ENCODE data around the gene VPS13D. TPM values are rescaled to one million over a fixed set of nuclear protein-coding genes. Genes with fewer than 3 reads are reported as not detected.

VPS13D gene
- polyA plus RNA-seq, 1 donor: 17.2 TPM

- DNase-seq (ENCODE audit: low read depth): no peak
Observed at GRCh38 chr1:12486401-12487005, 256.7 kb downstream of the VPS13D start.

- DNase-seq (ENCODE audit: low read depth): no peak
Observed at GRCh38 chr1:12487520-12487919, 257.7 kb downstream of the VPS13D start.

- DNase-seq (ENCODE audit: low read depth): no peak
Observed at GRCh38 chr1:12488666-12489354, 259.0 kb downstream of the VPS13D start.

GRCh38 chr1:12490532-12491142 lies 260.8 kb downstream of the VPS13D start:
- DNase-seq (ENCODE audit: low read depth): no peak

GRCh38 chr1:12491656-12492055 lies 261.8 kb downstream of the VPS13D start:
- no peak for DNase-seq (ENCODE audit: low read depth)

GRCh38 chr1:12495725-12496124 lies 265.9 kb downstream of the VPS13D start:
- DNase-seq (ENCODE audit: low read depth): no peak

- no peak for DNase-seq (ENCODE audit: low read depth)
Observed at GRCh38 chr1:12496154-12496961, 266.5 kb downstream of the VPS13D start.

- no peak for DNase-seq (ENCODE audit: low read depth)
Observed at GRCh38 chr1:12499539-12500240, 269.9 kb downstream of the VPS13D start.

- DNase-seq (ENCODE audit: low read depth): no peak
Observed at GRCh38 chr1:12501661-12502060, 271.8 kb downstream of the VPS13D start.

GRCh38 chr1:12502336-12503109 lies 272.7 kb downstream of the VPS13D start:
- no peak for DNase-seq (ENCODE audit: low read depth)

GRCh38 chr1:12503709-12504108 lies 273.9 kb downstream of the VPS13D start:
- no peak for DNase-seq (ENCODE audit: low read depth)

GRCh38 chr1:12504601-12505000 lies 274.8 kb downstream of the VPS13D start:
- no peak for DNase-seq (ENCODE audit: low read depth)

GRCh38 chr1:12505231-12505630 lies 275.4 kb downstream of the VPS13D start:
- no peak for DNase-seq (ENCODE audit: low read depth)

GRCh38 chr1:12505639-12506280 lies 275.9 kb downstream of the VPS13D start:
- no peak for DNase-seq (ENCODE audit: low read depth)

- DNase-seq (ENCODE audit: low read depth): no peak
Observed at GRCh38 chr1:12506281-12507280, 276.8 kb downstream of the VPS13D start.

- no peak for DNase-seq (ENCODE audit: low read depth)
Observed at GRCh38 chr1:12507631-12508030, 277.8 kb downstream of the VPS13D start.

- no peak for DNase-seq (ENCODE audit: low read depth)
Observed at GRCh38 chr1:12508849-12509248, 279.0 kb downstream of the VPS13D start.

- DNase-seq (ENCODE audit: low read depth): no peak
Observed at GRCh38 chr1:12511128-12511484, 281.3 kb downstream of the VPS13D start.

All from forelimb muscle (tissue), 1 donor.